DMS153 treated with DMSO at 0.1 percent for 48 hours (cell line): Measurements from ENCODE around the gene TSNAXIP1.

Experiments used
- DNase-seq: peaks from one replicate; lab custom pipeline; 2025; ENCODE audit not compliant: unreplicated experiment; lab: John Stamatoyannopoulos, UW

TSNAXIP1 gene

GRCh38 chr16:67806428-67807147 is at the start of gene TSNAXIP1, which contains the start of gene RANBP10:
Gene TSNAXIP1, plus strand, starts transcription at chr16:67806889. Its CDS starts 261 bp downstream, at chr16:67807150.
Gene RANBP10, minus strand, starts transcription at chr16:67806560. Its CDS starts 24 bp downstream, at chr16:67806536.
- peak; percentile 98 for DNase-seq

GRCh38 chr16:67758006-67758405 is 48.7 kb upstream of the TSNAXIP1 start:
- no peak for DNase-seq

- DNase-seq = no peak
Measured at GRCh38 chr16:67758966-67759365, 47.7 kb upstream of the TSNAXIP1 start.

GRCh38 chr16:67760206-67760955 is 46.3 kb upstream of the TSNAXIP1 start:
- no peak for DNase-seq

- DNase-seq = no peak
Measured at GRCh38 chr16:67760956-67761230, 45.8 kb upstream of the TSNAXIP1 start.

- DNase-seq = no peak
Measured at GRCh38 chr16:67761924-67762323, 44.8 kb upstream of the TSNAXIP1 start.

- no peak for DNase-seq
Measured at GRCh38 chr16:67762385-67762784, 44.3 kb upstream of the TSNAXIP1 start.

- DNase-seq = no peak
Measured at GRCh38 chr16:67763066-67763465, 43.6 kb upstream of the TSNAXIP1 start.

GRCh38 chr16:67764158-67764667 is 42.5 kb upstream of the TSNAXIP1 start:
- DNase-seq = no peak

GRCh38 chr16:67766291-67766690 is 40.4 kb upstream of the TSNAXIP1 start:
- no peak for DNase-seq

GRCh38 chr16:67767953-67768352 is 38.7 kb upstream of the TSNAXIP1 start:
- no peak for DNase-seq

GRCh38 chr16:67770346-67770991 is 36.2 kb upstream of the TSNAXIP1 start:
- DNase-seq = no peak

- no peak for DNase-seq
Measured at GRCh38 chr16:67773099-67773498, 33.6 kb upstream of the TSNAXIP1 start.

- DNase-seq = no peak
Measured at GRCh38 chr16:67773569-67774456, 32.9 kb upstream of the TSNAXIP1 start.

- no peak for DNase-seq
Measured at GRCh38 chr16:67774457-67774853, 32.2 kb upstream of the TSNAXIP1 start.

- no peak for DNase-seq
Measured at GRCh38 chr16:67775273-67775672, 31.4 kb upstream of the TSNAXIP1 start.

- DNase-seq = no peak
Measured at GRCh38 chr16:67779256-67780014, 27.3 kb upstream of the TSNAXIP1 start.

- no peak for DNase-seq
Measured at GRCh38 chr16:67780847-67781564, 25.7 kb upstream of the TSNAXIP1 start.

GRCh38 chr16:67781565-67781921 is 25.1 kb upstream of the TSNAXIP1 start:
- no peak for DNase-seq
